ENCODE data around the gene LANCL2. TPM values are rescaled to one million over a fixed set of nuclear protein-coding genes. Genes with fewer than 3 reads are reported as not detected.

The LANCL2 gene
- total RNA-seq, 1 experiment from 2014 or later, result 26.4 TPM

GRCh38 chr7:55483046-55483445 lies 117.9 kb downstream of the LANCL2 start:
- peaks cover 4 to 27% (median 6%) of the 10 kb centered on the region in 3 experiments; a peak in 4 of 7 replicates for H3K36me3 Mint-ChIP-seq (ENCODE audit: insufficient read depth in 1 of 3, low read depth in 3 of 3)
- TF ChIP-seq CTCF (conservative IDR thresholded peaks at IDR 0.05), result no peak
- H3K23me2 ChIP-seq (ENCODE audit: insufficient read length, low read depth, low read length, poor library complexity, severe bottlenecking), result no peaks in the 10 kb centered on the region
- no peak overlapping the region for H3K4me3 Mint-ChIP-seq
- no peak overlapping the region for H4K5ac ChIP-seq (ENCODE audit: insufficient read length, low read depth, low read length)
- H2BK15ac ChIP-seq (ENCODE audit: low read depth, low read length), result no peak overlapping the region
- no peak overlapping the region for H2BK12ac ChIP-seq (ENCODE audit: insufficient read length, low read depth, low read length)
- peak; percentile 12 for DNase-seq
- no peak overlapping the region for H2BK20ac ChIP-seq (ENCODE audit: low read depth, low read length, poor library complexity, severe bottlenecking)
- no peaks in the 10 kb centered on the region for H3K4me1 ChIP-seq (ENCODE audit: insufficient read depth, low read length)
- no peaks in the 10 kb centered on the region for H3K79me1 ChIP-seq (ENCODE audit: insufficient read depth, low read depth, low read length, poor library complexity, severe bottlenecking)
- no peaks in the 10 kb centered on the region for H3K9me3 Mint-ChIP-seq
- H3T11ph ChIP-seq (ENCODE audit: low read length), result no peak overlapping the region
- H3K27me3 ChIP-seq (ENCODE audit: insufficient read depth, low read length), result no peaks in the 10 kb centered on the region
- H3K9me3 ChIP-seq (ENCODE audit: control insufficient read depth, low read depth, low read length), result no peaks in the 10 kb centered on the region
- no peak overlapping the region for H2AK5ac ChIP-seq (ENCODE audit: insufficient read length, low read length)
- no peak overlapping the region for H3K14ac ChIP-seq (ENCODE audit: insufficient read depth, low read length)
- H2BK5ac ChIP-seq (ENCODE audit: insufficient read length, low read length), result no peak overlapping the region
- peaks cover 10 to 12% of the 10 kb centered on the region in 2 experiments for H3K4me1 Mint-ChIP-seq
- no CpG with 5 or more reads among the region's 6 CpGs for WGBS (ENCODE audit: extremely low coverage, insufficient read length, low lambda C conversion rate)
- H3K4me2 ChIP-seq (ENCODE audit: insufficient read depth, insufficient read length, low read length), result no peak overlapping the region
- H4K20me1 ChIP-seq (ENCODE audit: control insufficient read depth, insufficient read depth, insufficient read length), result no peaks in the 10 kb centered on the region
- no peak overlapping the region for H3K9ac ChIP-seq (ENCODE audit: extremely low read depth, insufficient read length, low read length)
- H3K79me2 ChIP-seq (ENCODE audit: insufficient read depth, low read length), result no peaks in the 10 kb centered on the region
- no peaks in the 10 kb centered on the region; the same call in 1 of the 2 replicates for H3K27me3 Mint-ChIP-seq (ENCODE audit: low read depth)
- no peak overlapping the region for H4K91ac ChIP-seq (ENCODE audit: insufficient read length, low read depth, low read length)
- no peak overlapping the region for H3K27ac ChIP-seq (ENCODE audit: insufficient read length, low read depth, low read length)
- no peak overlapping the region for H3K4ac ChIP-seq (ENCODE audit: low read depth, low read length)
- H3K56ac ChIP-seq (ENCODE audit: insufficient read length, low read depth, low read length), result no peak overlapping the region
- no peak overlapping the region for H2BK120ac ChIP-seq (ENCODE audit: low read depth, low read length, poor library complexity, severe bottlenecking)
- H3K23ac ChIP-seq (ENCODE audit: insufficient read length, low read depth, low read length), result no peak overlapping the region
- no peak overlapping the region for H4K8ac ChIP-seq (replicated peaks; ENCODE audit: insufficient read length, low read depth, low read length)
- H3K27ac Mint-ChIP-seq, result no peak overlapping the region
- no peak overlapping the region for H3K18ac ChIP-seq (ENCODE audit: insufficient read length, low read depth, low read length)
- H2AFZ ChIP-seq (ENCODE audit: low read length), result no peak overlapping the region

Other genes with a start within 250 kb of the LANCL2 start
- gene VOPP1, start 207.2 kb downstream of the LANCL2 start, total RNA-seq (2021), result 55.7 and 56.8 TPM in 2 replicates

All from H9 (cell line).